Measurements from ENCODE around the gene SLC4A1AP. TPM values are rescaled to one million over a fixed set of nuclear protein-coding genes. Genes with fewer than 3 reads are reported as not detected.

The SLC4A1AP gene
- total and polyA plus RNA-seq, 2 of the 13 experiments (the other 11 are each of a cell fraction or from before 2014, with no cell fraction given): 15.3 to 44.6 TPM

- TF ChIP-seq YEATS2 (CRISPR knock-in tag; IDR thresholded peaks at IDR 0.05; ENCODE audit: borderline replicate concordance) (no peak; the same call in 1 of the 2 replicates), NKX3-1 (CRISPR knock-in tag; IDR thresholded peaks at IDR 0.05) (no peak), ZNF33B (CRISPR knock-in tag; IDR thresholded peaks at IDR 0.05) (no peak), NFYC (CRISPR knock-in tag; IDR thresholded peaks at IDR 0.05) (0 out of 2 replicates have a peak, but pooled peaks have one; percentile 18), ZNF737 (CRISPR knock-in tag; IDR thresholded peaks at IDR 0.05; ENCODE audit: borderline replicate concordance) (no peak), GRHL1 (CRISPR knock-in tag; conservative IDR thresholded peaks at IDR 0.05) (no peak), ZNF740 (CRISPR knock-in tag; IDR thresholded peaks at IDR 0.05) (no peak), MAFF (IDR thresholded peaks at IDR 0.05; ENCODE audit: low read depth, low read length) (no peak), KDM6A (CRISPR knock-in tag; IDR thresholded peaks at IDR 0.05; ENCODE audit: low read depth) (peak; percentile 87), UBTF (CRISPR knock-in tag; IDR thresholded peaks at IDR 0.05) (peak; percentile 73), ZNF142 (CRISPR knock-in tag; IDR thresholded peaks at IDR 0.05) (peak; percentile 52; the same call in 1 of the 2 replicates), THAP7 (CRISPR knock-in tag; IDR thresholded peaks at IDR 0.05) (no peak), SOX6 (IDR thresholded peaks at IDR 0.05) (no peak), SOX6 (CRISPR knock-in tag; IDR thresholded peaks at IDR 0.05) (no peak; the same call in 1 of the 2 replicates), ZNF891 (CRISPR knock-in tag; IDR thresholded peaks at IDR 0.05) (peak; percentile 73; the same call in 1 of the 2 replicates), ZNF484 (CRISPR knock-in tag; IDR thresholded peaks at IDR 0.05; ENCODE audit: borderline replicate concordance, low read depth) (no peak), ZNF468 (CRISPR knock-in tag; IDR thresholded peaks at IDR 0.05) (no peak), ZNF746 (CRISPR knock-in tag; IDR thresholded peaks at IDR 0.05) (no peak), SSRP1 (CRISPR knock-in tag; IDR thresholded peaks at IDR 0.05) (0 out of 2 replicates have a peak, but pooled peaks have one; percentile 82), ZC3H13 (CRISPR knock-in tag; IDR thresholded peaks at IDR 0.05) (no peak)
Measured at GRCh38 chr2:27737676-27738348, 74.1 kb downstream of the SLC4A1AP start (continued).

All from HepG2 (cell line).